ENCODE data around the gene TCP1.

TCP1 gene

DNA sequence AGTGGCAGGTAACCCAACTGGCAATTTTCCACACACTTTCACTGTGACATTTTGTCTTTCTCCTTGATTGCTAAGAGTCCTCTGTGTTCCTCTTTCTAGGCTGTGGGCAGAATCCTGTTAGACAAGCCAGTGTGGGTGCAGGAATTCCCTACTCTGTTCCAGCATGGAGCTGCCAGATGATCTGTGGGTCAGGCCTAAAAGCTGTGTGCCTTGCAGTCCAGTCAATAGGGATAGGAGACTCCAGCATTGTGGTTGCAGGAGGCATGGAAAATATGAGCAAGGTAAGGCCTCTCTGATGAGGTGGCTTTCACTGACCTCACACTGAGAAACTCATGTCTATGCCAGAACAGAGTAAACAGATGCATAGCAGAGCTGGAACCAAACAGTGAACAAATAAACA is 22.5 kb downstream of the TCP1 start:
- no peaks in the 10 kb centered on the region for H3K9me3 ChIP-seq (ENCODE audit: control insufficient read depth in 1 of 2, low read length in 2 of 2)
- no peak overlapping the region for H3K4me3 ChIP-seq (ENCODE audit: low read depth in 1 of 2, low read length in 2 of 2)
- H3K4me1 ChIP-seq (ENCODE audit: control insufficient read depth in 1 of 2, insufficient read depth in 2 of 2, low read length in 2 of 2) = peaks cover 6 to 10% of the 10 kb centered on the region in 2 donors
- H3K36me3 ChIP-seq (ENCODE audit: control insufficient read depth in 1 of 2, insufficient read depth in 2 of 2, low read length in 2 of 2) = peaks cover 15 to 29% of the 10 kb centered on the region in 2 donors
- H3K27ac ChIP-seq (ENCODE audit: low read length) = no peak overlapping the region
- H3K27me3 ChIP-seq (ENCODE audit: low read depth, low read length) = no peaks in the 10 kb centered on the region

DNA sequence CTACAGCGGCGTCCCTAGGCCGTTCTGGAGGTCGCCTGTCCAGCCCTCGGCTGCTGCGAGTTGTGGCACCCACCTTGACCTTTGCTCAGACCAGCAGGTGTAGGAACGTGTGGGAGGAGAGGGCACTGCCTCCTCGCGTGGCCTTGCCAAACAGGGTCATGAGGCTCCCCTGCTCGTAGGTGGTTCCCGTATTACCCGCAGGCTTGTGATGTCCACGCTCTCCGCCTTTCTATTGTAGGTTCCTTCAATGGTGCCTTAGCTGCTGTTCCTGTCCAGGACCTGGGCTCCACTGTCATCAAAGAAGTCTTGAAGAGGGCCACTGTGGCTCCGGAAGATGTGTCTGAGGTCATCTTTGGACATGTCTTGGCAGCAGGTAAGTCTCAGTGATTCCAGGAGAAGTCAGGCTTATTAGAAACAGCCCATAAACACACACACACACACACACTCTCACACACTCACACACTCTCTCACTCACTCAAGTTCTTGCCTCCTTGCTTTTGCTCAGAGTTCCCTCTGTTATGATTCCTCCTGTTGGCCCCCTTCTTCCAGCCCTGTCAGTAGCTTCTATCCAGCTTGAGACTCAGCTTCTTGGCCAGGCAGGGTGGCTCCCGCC is 26.6 kb downstream of the TCP1 start:
- H3K9me3 ChIP-seq (ENCODE audit: control insufficient read depth in 1 of 2, low read length in 2 of 2) = no peaks in the 10 kb centered on the region
- H3K4me3 ChIP-seq (ENCODE audit: low read depth in 1 of 2, low read length in 2 of 2) = peak overlapping the region; percentile 85 to 93
- H3K36me3 ChIP-seq (ENCODE audit: control insufficient read depth in 1 of 2, insufficient read depth in 2 of 2, low read length in 2 of 2) = peaks cover 3 to 20% of the 10 kb centered on the region in 2 donors
- H3K4me1 ChIP-seq (ENCODE audit: control insufficient read depth in 1 of 2, insufficient read depth in 2 of 2, low read length in 2 of 2) = peaks cover 6 to 17% of the 10 kb centered on the region in 2 donors
- H3K27me3 ChIP-seq (ENCODE audit: low read depth, low read length) = no peaks in the 10 kb centered on the region
- H3K27ac ChIP-seq (ENCODE audit: low read length) = peak overlapping the region; percentile 78

- Histone ChIP-seq H3K27ac (ENCODE audit: low read length) (peak within 1 kb of the TSS; percentile 86), H3K4me3 (ENCODE audit: low read depth in 1 of 2, low read length in 2 of 2) (peak within 1 kb of the TSS; percentile 85 to 93), H3K36me3 (ENCODE audit: control insufficient read depth in 1 of 2, insufficient read depth in 2 of 2, low read length in 2 of 2) (peaks cover 4 to 13% of the 10 kb centered on the region in 2 donors), H3K4me1 (ENCODE audit: control insufficient read depth in 1 of 2, insufficient read depth in 2 of 2, low read length in 2 of 2) (peaks cover 6 to 17% of the 10 kb centered on the region in 2 donors), H3K9me3 (ENCODE audit: control insufficient read depth in 1 of 2, low read length in 2 of 2) (no peaks in the 10 kb centered on the region), H3K27me3 (ENCODE audit: low read depth, low read length) (no peaks in the 10 kb centered on the region)
Measured at GRCh38 chr6:159761873-159762680, 27.3 kb downstream of the TCP1 start, which contains the start of gene ACAT2. Gene ACAT2, plus strand, starts transcription at chr6:159762045. Its CDS starts 43 bp downstream, at chr6:159762088.

DNA sequence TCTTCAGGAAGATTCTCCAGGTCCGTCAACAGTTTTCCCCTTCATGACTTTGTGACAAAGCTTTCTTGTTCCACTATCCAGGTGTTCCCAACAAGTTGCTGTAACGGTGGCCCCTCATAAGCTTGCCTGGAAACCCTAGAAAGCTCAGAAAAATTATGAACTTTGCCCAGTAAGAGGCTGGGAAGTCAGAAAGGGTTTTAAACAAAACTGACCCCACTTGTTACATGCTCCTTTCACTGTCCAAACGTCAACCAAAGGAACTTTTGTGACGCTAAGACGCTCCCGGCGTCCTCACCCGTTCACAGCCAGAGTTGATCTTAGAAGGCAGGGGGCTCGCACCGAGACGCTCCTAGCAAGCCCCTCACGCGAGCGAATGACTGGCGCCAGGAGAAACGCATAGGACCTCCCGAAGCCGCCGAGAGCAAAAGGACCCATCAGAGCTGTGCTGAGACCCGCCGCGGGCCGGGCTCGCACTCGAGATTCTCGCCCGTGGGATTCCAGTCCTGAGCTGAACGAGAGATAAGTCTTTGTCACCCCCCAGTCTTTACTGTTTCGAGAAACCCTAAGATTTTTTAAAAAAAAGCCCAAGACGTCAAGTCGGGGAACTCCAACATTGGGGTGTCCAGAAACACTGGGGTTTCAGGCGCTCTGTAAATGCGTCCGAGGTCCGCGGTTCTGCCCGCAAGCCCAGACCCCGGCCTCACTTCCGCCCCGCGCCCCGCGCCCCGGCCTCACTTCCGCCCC is 28.1 kb downstream of the TCP1 start:
- H3K36me3 ChIP-seq (ENCODE audit: control insufficient read depth in 1 of 2, insufficient read depth in 2 of 2, low read length in 2 of 2) = peaks cover 4 to 16% of the 10 kb centered on the region in 2 donors
- no peaks in the 10 kb centered on the region for H3K27me3 ChIP-seq (ENCODE audit: low read depth, low read length)

GRCh38 chr6:159760602-159761057 is 28.8 kb downstream of the TCP1 start:
- peak overlapping the region; percentile 68 to 93 for H3K4me3 ChIP-seq (ENCODE audit: low read depth in 1 of 2, low read length in 2 of 2)
- H3K27ac ChIP-seq (ENCODE audit: low read length) = peak overlapping the region; percentile 86

More for the DNA sequence above, 28.1 kb downstream of the TCP1 start:
- Histone ChIP-seq H3K9me3 (ENCODE audit: control insufficient read depth in 1 of 2, low read length in 2 of 2) (no peaks in the 10 kb centered on the region), H3K4me3 (ENCODE audit: low read depth in 1 of 2, low read length in 2 of 2) (peak overlapping the region; percentile 68 to 93), H3K4me1 (ENCODE audit: control insufficient read depth in 1 of 2, insufficient read depth in 2 of 2, low read length in 2 of 2) (peaks cover 6 to 17% of the 10 kb centered on the region in 2 donors), H3K27ac (ENCODE audit: low read length) (peak overlapping the region; percentile 86)

GRCh38 chr6:159759645-159760044 is 29.8 kb downstream of the TCP1 start:
- peaks cover 18 to 29% of the 10 kb centered on the region in 2 donors for H3K36me3 ChIP-seq (ENCODE audit: control insufficient read depth in 1 of 2, insufficient read depth in 2 of 2, low read length in 2 of 2)
- peaks cover 6 to 17% of the 10 kb centered on the region in 2 donors for H3K4me1 ChIP-seq (ENCODE audit: control insufficient read depth in 1 of 2, insufficient read depth in 2 of 2, low read length in 2 of 2)
- no peaks in the 10 kb centered on the region for H3K27me3 ChIP-seq (ENCODE audit: low read depth, low read length)
- no peak overlapping the region for H3K27ac ChIP-seq (ENCODE audit: low read length)
- no peaks in the 10 kb centered on the region for H3K9me3 ChIP-seq (ENCODE audit: control insufficient read depth in 1 of 2, low read length in 2 of 2)
- no peak overlapping the region for H3K4me3 ChIP-seq (ENCODE audit: low read depth in 1 of 2, low read length in 2 of 2)

More at GRCh38 chr6:159760602-159761057, 28.8 kb downstream of the TCP1 start:
- H3K4me1 ChIP-seq (ENCODE audit: control insufficient read depth in 1 of 2, insufficient read depth in 2 of 2, low read length in 2 of 2) = peaks cover 6 to 17% of the 10 kb centered on the region in 2 donors
- no peaks in the 10 kb centered on the region for H3K9me3 ChIP-seq (ENCODE audit: control insufficient read depth in 1 of 2, low read length in 2 of 2)
- H3K27me3 ChIP-seq (ENCODE audit: low read depth, low read length) = no peaks in the 10 kb centered on the region
- H3K36me3 ChIP-seq (ENCODE audit: control insufficient read depth in 1 of 2, insufficient read depth in 2 of 2, low read length in 2 of 2) = peaks cover 9 to 20% of the 10 kb centered on the region in 2 donors

DNA sequence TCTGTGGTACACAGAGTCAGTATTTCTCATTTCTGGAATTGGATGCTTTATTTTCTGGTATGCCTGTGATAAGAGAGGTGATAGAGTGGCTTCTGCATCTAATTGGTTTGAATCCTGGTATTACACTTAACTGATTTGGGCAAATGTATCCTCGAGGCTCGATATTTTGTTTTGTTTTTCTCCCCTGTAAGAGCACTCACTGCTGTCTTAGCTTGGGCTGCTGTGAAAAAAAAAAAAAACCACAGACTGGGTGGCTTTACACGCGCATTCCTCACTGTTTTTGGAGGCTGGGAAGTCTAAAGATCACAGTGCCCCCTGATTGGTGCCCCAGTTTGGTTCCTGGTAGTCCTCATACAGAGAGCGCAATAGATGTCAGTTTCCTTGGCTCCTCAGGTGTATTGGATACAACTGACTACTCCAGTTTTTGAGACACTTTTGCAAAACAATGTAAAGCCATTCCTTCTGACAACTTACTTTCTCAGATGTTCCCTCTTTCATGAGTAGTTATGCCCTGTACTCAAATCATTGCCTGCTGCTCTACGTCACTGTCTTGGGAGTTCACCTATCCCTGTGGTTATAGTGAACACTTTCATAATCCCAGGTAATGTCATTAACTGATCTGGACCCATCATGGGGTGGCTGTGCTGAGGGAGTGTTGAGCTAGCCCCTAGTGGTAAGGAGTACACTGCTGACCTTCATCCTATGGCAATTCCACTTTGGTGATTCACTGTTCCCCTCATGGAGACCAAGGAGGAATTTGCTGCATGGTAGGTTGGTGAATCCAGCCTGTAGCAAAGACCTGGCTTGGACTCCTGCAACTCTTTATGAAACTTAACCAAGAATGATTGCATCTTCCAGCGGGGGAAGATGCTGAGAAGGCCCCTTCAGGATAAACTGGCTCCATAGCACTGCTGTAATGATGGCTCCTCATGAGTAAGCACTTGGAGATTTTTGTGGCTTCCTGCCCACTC is 31.1 kb downstream of the TCP1 start:
- Histone ChIP-seq H3K27me3 (ENCODE audit: low read depth, low read length) (no peaks in the 10 kb centered on the region), H3K4me3 (ENCODE audit: low read depth in 1 of 2, low read length in 2 of 2) (no peak overlapping the region), H3K9me3 (ENCODE audit: control insufficient read depth in 1 of 2, low read length in 2 of 2) (no peaks in the 10 kb centered on the region), H3K27ac (ENCODE audit: low read length) (no peak overlapping the region), H3K4me1 (ENCODE audit: control insufficient read depth in 1 of 2, insufficient read depth in 2 of 2, low read length in 2 of 2) (peaks cover 6 to 16% of the 10 kb centered on the region in 2 donors), H3K36me3 (ENCODE audit: control insufficient read depth in 1 of 2, insufficient read depth in 2 of 2, low read length in 2 of 2) (peaks cover 29 to 43% of the 10 kb centered on the region in 2 donors)

GRCh38 chr6:159756508-159756907 is 32.9 kb downstream of the TCP1 start:
- Histone ChIP-seq H3K36me3 (ENCODE audit: control insufficient read depth in 1 of 2, insufficient read depth in 2 of 2, low read length in 2 of 2) (peaks cover 44 to 49% of the 10 kb centered on the region in 2 donors), H3K27ac (ENCODE audit: low read length) (no peak overlapping the region), H3K4me1 (ENCODE audit: control insufficient read depth in 1 of 2, insufficient read depth in 2 of 2, low read length in 2 of 2) (peaks cover 0 to 7% of the 10 kb centered on the region in 2 donors), H3K9me3 (ENCODE audit: control insufficient read depth in 1 of 2, low read length in 2 of 2) (no peaks in the 10 kb centered on the region), H3K27me3 (ENCODE audit: low read depth, low read length) (no peaks in the 10 kb centered on the region), H3K4me3 (ENCODE audit: low read depth in 1 of 2, low read length in 2 of 2) (no peak overlapping the region)

GRCh38 chr6:159754959-159755914 is 34.2 kb downstream of the TCP1 start:
- Histone ChIP-seq H3K27ac (ENCODE audit: low read length) (no peak overlapping the region), H3K36me3 (ENCODE audit: control insufficient read depth in 1 of 2, insufficient read depth in 2 of 2, low read length in 2 of 2) (peaks cover 49 to 53% of the 10 kb centered on the region in 2 donors), H3K9me3 (ENCODE audit: control insufficient read depth in 1 of 2, low read length in 2 of 2) (no peaks in the 10 kb centered on the region), H3K4me1 (ENCODE audit: control insufficient read depth in 1 of 2, insufficient read depth in 2 of 2, low read length in 2 of 2) (no peaks in the 10 kb centered on the region), H3K4me3 (ENCODE audit: low read depth in 1 of 2, low read length in 2 of 2) (no peak overlapping the region), H3K27me3 (ENCODE audit: low read depth, low read length) (no peaks in the 10 kb centered on the region)
